Stimulated activated CD4-positive, alpha-beta T cell treated with anti-CD3 and anti-CD28 coated beads, TNF-alpha, amount 100 ng/mL, for 1 hour (primary cell): ENCODE data around the gene CNIH2.
"Not testable (repeated sequence)": the region's sequence is repeated elsewhere in the genome, so short reads cannot be mapped to it uniquely, and the experiment has no call there.

Experiments used
- DNase-seq, 3 donors: peaks; one replicate each; pipeline ENCODE4 v3.0.0-alpha.2; 2020; ENCODE audit warnings: low read depth in 3 of 3, low spot score in 1 of 3

CNIH2 gene

DNA sequence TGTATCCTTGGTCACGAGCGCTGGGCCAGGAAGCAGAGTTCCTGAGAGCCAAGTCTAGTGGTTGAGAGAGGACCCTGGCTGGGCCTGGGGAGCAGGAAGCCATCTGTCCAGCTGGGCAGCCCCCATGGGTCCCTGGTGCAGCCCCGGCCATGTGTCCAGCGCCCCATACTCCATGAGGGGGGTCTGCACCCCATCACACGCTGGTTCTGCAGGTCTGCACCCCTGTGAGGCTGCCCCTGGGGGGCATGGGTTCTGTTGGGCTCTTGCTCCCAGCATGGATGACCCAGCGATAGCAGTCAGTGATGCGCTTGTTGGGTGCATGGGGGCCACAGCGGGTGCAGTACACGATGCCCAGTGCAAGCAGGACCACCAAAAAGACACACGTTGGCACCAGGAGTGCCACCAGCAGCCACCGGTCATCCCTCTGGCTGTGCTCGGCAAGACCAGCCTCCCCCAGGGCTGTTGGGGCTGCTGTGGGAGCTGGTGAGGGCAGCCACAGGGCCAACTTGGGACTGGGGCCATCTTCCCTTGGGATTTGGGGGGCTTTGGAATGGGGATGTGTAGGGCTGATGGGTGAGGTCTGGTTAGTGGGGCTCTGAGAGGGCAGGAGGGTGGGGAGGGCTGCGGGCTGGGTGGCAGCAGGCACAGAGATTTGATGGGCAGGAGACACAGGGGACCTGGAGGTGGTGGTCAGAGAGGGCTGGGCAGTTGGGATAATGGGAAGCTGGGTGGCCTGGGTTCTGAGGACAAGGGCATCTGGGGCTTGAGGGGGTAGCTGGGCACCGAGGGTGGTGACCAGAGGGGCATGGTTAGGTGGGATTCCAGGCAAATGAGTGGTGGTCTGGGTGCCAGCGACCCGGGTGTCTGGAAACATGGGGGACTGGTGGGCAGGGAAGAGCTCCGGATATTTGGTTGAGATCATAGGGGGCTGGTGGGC is 36.9 kb downstream of the CNIH2 start:
- no peak for DNase-seq

GRCh38 chr11:66315498-66315885 is 37.5 kb downstream of the CNIH2 start:
- DNase-seq, result no peak

DNA sequence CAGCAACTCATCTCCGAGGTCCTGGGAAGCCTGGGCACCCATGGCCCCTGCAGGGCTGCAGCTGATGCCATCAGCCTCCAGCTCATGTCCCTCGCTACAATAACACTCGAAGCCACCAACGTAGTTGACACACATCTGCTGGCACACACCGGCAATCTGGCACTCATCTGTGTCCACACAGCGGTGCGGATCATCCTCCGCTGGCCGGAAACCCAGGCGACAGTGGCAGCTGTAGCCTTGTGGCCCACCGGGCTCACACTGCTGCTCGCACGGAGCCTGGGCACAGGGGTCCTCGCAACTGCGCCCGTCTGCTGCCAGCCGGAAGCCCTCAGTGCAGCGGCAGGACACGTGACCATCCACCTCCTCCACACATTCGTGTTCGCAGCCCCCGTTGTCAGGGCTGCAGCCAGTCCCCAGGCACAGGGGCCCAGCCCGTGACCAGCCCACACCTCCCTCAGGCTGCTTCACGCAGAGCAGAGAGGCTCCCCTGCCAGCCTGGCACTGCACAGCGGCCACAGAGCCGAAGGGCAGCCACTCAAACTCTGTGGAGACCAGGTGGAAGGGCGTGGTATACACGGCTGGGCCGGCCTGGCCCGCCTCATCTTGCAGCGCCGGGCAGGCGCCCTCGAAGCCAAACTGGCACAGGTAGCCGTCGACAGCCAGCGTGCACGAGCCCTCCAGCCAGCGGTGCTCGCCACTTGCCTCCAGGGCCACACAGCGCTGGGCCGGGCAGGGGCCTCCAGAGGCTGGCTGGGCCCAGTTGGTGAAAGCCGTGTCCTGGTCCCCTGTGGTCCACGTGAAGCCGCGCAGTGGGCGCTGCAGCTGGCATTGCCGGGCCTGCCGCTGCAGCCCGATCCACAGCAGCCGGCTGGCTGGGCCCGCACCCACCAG is 38.2 kb downstream of the CNIH2 start:
- DNase-seq, result no peak

GRCh38 chr11:66316849-66317251 is 38.9 kb downstream of the CNIH2 start, which contains the start of gene CD248:
Gene CD248 (minus strand): TSS chr11:66317044. CDS start chr11:66317027, 17 bp downstream.
- DNase-seq, result no peak

DNA sequence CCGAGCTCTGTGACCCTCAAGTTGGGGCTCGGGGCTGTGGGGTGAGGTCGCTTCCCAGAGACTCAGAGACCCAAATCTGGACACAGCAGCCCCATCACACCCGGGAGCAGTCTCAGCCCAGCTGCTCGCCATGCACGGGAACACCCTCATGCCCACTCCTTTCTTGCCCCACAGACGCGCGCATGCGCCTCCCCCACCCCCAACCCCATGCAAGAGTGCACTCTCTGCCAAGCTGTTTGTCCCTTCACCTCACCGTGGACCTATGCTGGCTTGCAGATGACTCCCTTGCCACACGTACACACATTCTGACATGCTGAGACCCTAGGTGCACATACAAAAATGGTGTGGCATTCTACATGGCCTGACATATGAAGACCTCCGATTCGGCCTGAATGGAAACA is 39.3 kb downstream of the CNIH2 start:
- DNase-seq, result no peak

DNA sequence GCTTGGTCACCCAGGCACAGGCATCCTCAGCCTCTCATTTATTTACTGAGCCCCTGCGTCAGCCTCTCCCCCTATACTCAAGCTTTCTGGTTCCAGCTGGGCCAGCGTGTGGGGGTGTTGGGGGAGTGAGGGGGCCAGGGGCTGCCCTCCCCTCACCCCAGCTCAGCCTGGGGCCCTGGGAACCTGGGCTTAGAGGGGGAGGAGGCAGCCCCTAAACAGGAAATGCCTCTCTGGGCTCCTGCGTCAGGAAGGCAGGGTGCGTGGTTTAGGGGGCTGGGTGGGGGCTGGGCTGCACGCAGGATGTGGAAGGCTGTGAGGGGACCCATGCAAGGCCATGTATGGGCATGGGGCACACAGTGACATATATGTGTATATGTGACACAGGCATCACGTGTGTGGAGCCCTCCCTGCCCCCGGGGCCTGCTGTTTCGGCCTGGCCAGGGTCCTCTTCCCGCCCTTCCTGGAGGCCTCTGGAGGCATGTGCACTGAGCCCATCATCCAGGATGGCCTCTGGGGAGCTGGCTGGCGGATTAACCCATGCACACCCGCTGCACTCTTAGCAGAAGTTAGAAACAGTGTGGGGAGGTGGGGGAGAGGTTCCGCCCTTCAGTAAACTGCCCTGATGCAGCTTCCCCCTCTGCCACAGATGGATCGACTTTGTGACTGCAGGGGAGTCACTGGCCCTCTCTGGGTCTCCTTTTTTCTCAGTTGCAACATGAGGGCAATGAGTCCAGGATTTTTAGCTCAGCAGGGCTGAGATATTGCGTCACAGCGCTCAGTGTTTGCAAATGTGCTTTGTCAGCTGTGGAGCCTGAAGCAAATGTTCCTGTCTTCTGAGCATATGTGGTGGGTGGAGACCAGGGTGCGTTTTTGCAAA is 40.0 kb downstream of the CNIH2 start:
- DNase-seq, result no peak

DNA sequence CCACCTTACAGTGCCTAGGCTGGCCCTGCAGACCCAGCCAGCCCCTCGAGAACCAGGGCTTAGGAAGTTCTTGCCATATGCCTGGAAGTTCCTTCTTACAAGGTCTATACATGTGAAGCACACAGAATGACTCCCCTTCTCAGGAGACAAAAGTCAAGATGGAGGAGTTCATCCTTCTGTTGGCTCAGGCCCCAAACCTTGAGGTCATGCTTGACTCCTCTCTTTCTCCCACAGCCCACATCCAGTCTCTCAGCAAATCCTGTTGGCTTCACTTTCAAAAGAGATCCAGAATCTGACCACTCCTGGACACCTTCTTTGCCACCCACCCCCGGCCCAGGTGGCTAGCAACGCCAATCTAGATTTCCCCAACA is 40.6 kb downstream of the CNIH2 start:
- DNase-seq, result no peak

DNA sequence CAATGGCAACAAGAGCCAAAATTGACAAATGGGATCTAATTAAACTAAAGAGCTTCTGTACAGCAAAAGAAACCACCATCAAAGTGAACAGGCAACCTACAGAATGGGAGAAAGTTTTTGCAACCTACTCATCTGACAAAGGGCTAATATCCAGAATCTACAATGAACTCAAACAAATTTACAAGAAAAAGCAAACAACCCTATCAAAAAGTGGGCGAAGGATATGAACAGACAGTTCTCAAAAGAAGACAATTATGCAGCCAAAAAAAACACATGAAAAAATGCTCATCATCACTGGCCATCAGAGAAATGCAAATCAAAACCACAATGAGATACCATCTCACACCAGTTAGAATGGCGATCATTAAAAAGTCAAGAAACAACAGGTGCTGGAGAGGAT is 42.3 kb downstream of the CNIH2 start:
- DNase-seq, result not testable (repeated sequence)

GRCh38 chr11:66320748-66321147 is 42.8 kb downstream of the CNIH2 start:
- not testable (repeated sequence) for DNase-seq

GRCh38 chr11:66321606-66322005 is 43.6 kb downstream of the CNIH2 start:
- DNase-seq, result no peak

DNA sequence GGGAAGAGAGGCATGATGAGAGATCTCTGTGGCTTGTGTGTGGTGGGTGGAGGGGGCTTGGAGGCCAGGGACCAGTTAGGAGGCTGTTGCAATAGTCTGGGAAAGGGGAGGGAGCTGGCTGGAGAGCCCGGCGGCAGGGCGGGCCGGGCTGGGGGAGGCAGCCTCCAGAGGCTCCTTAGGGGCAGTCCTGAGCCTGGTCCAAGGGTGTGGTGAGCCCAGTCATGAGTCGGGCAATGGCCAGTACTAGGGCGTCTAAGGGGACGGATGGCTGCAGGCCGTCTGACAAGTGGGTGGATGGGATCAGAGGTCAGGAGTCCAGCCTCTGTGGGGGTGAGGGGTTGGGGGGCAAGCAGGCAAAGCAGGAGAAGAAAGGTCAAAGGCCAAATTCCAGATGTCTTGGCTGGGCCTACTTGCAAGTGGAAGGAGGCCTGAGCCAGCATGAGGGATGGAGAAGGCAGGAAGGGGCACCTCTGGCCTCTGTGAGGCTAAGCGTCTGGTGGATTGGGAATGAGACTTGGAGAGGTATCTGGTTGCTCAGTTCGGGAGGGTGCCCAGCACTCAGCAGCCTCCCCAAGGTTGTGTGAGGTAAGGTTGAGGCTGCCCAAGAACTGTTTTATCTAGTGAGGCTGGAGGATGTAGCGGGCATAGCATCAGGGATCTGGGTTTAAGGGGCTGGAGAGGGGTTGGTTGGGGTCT is 44.9 kb downstream of the CNIH2 start:
- DNase-seq, result no peak

- DNase-seq, result no peak
Measured at GRCh38 chr11:66323684-66324083, 45.7 kb downstream of the CNIH2 start.

GRCh38 chr11:66324664-66325063 is 46.7 kb downstream of the CNIH2 start:
- no peak for DNase-seq

- no peak for DNase-seq
Measured at GRCh38 chr11:66325263-66325671, 47.3 kb downstream of the CNIH2 start.

DNA sequence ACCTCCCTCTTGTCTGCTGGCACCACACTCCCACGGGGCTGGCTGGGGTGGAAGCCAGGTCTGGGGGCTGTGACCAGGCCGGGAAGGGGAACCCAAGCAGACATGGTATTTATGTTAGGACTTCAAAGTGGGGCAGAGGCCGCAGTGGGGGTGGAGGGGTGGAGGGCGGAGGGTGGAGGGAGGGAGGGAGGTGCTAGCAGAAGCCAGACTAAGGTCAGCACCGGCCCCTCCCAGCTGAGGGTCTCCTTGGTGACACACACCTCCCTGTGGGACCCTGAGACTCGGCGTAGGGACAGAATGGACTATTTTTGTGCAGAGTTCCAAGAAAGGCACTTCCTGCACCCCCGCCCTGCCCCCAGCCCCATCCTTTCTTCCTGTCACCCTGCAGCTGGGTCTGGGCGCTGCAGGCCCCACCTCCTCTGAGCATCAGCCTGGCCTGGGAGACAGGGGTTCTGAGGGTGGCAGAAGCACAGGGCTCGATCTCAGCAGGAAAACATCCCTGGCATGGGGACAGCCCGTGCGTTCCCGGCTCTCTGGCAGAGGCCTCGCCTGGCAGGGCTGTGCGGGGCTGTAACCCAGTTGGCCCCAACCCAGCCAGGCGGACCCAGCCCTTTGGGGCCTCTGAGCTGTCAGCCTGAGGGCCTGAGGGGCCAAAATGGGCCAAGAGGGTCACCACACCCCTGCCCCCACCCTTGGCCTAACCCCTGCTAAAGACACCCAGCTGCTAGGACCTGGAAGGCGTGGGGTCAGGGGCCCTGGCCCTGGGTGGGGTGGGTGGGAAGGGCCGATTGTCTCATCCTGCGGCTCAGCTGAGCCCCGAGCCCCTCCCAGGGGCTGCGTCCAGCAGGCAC is 48.5 kb downstream of the CNIH2 start:
- no peak for DNase-seq

- DNase-seq, result no peak
Measured at GRCh38 chr11:66327171-66328030, 49.4 kb downstream of the CNIH2 start.

DNA sequence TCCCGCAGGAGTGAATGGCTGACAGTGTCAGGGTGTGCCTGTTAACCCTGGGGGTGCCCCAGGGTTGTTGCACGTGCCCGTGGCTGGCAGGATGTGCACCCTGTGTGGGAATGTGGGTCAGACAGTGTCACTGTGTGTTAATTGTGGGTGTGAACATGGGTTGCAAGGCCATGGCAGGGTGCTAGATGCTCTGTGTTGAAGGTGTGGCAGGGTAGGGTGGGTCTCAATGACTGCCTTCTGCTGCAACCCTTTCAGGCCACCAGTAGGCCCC is 50.0 kb downstream of the CNIH2 start:
- no peak for DNase-seq

GRCh38 chr11:66328302-66329144 is 50.5 kb downstream of the CNIH2 start:
- peak; percentile 49 to 74 (median 70) for DNase-seq
